RCC 7860 (cell line): ENCODE data around the gene SPANXN2.
"Not testable (repeated sequence)": the region's sequence is repeated elsewhere in the genome, so short reads cannot be mapped to it uniquely, and the experiment has no call there.

Experiments used
- DNase-seq: peaks from one replicate; pipeline ENCODE4 v3.0.0-alpha.2; 2015; ENCODE audit warnings: low spot score
- FAIRE-seq: peaks from 2 replicates; lab custom pipeline; 2012; peaks lifted over from hg19 to GRCh38; lab: Jason Lieb, UNC

Gene SPANXN2

GRCh38 chrX:143720652-143721051 is at the start of gene SPANXN2:
Gene SPANXN2, minus strand, starts transcription at chrX:143720752. Its CDS starts 84 bp downstream, at chrX:143720668.
- not testable (repeated sequence) for FAIRE-seq, DNase-seq

GRCh38 chrX:143768976-143769375 is 48.4 kb upstream of the SPANXN2 start:
- no peak for DNase-seq
- FAIRE-seq, result no peak

GRCh38 chrX:143767789-143768188 is 47.2 kb upstream of the SPANXN2 start:
- DNase-seq, FAIRE-seq: not testable (repeated sequence)

GRCh38 chrX:143757887-143758286 is 37.3 kb upstream of the SPANXN2 start:
- FAIRE-seq, result no peak

GRCh38 chrX:143757375-143757774 is 36.8 kb upstream of the SPANXN2 start:
- FAIRE-seq, result no peak
- DNase-seq, result no peak

More at GRCh38 chrX:143757887-143758286, 37.3 kb upstream of the SPANXN2 start:
- DNase-seq, result no peak

- peak; percentile 75 for FAIRE-seq
- DNase-seq, result no peak
Observed at GRCh38 chrX:143754183-143754582, 33.6 kb upstream of the SPANXN2 start.

- FAIRE-seq (no peak), DNase-seq (no peak)
Observed at GRCh38 chrX:143733866-143734265, 13.3 kb upstream of the SPANXN2 start.

GRCh38 chrX:143726296-143726695 is 5.7 kb upstream of the SPANXN2 start:
- DNase-seq (no peak), FAIRE-seq (no peak)

- no peak for FAIRE-seq
- no peak for DNase-seq
Observed at GRCh38 chrX:143701460-143701859, 19.1 kb downstream of the SPANXN2 start.

- DNase-seq (no peak), FAIRE-seq (no peak)
Observed at GRCh38 chrX:143694885-143695284, 25.7 kb downstream of the SPANXN2 start.

- DNase-seq (no peak), FAIRE-seq (no peak)
Observed at GRCh38 chrX:143683486-143683885, 37.1 kb downstream of the SPANXN2 start.

- DNase-seq (no peak), FAIRE-seq (no peak)
Observed at GRCh38 chrX:143674926-143675325, 45.6 kb downstream of the SPANXN2 start.

GRCh38 chrX:143669395-143669794 is 51.2 kb downstream of the SPANXN2 start:
- FAIRE-seq (peak; percentile 60), DNase-seq (peak; percentile 20)

GRCh38 chrX:143664302-143664701 is 56.2 kb downstream of the SPANXN2 start:
- DNase-seq, result peak; percentile 17
- FAIRE-seq, result peak; percentile 84

- FAIRE-seq (no peak), DNase-seq (no peak)
Observed at GRCh38 chrX:143663755-143664154, 56.8 kb downstream of the SPANXN2 start.
